Nephron (organoid): ENCODE data around the gene MMP2.

Experiments
- H3K27ac Mint-ChIP-seq, 3 experiments: 2 replicates each; pipeline ENCODE4 v1.8.0; 2020; ENCODE audit warnings: mixed read lengths in 3 of 3, mild to moderate bottlenecking in 2 of 3, moderate library complexity in 1 of 3
- H3K27me3 Mint-ChIP-seq: 2 replicates; pipeline ENCODE4 v1.8.0; 2021; ENCODE audit warnings: low read depth, mild to moderate bottlenecking, moderate library complexity, mixed read lengths
- H3K36me3 Mint-ChIP-seq: 2 replicates; pipeline ENCODE4 v1.8.0; 2020; ENCODE audit warnings: low read depth, mixed read lengths
- H3K4me1 Mint-ChIP-seq: 2 replicates; pipeline ENCODE4 v1.8.0; 2020; ENCODE audit warnings: mixed read lengths
- H3K4me3 Mint-ChIP-seq, 3 experiments: 2 replicates each; pipeline ENCODE4 v1.8.0; 2020; ENCODE audit warnings: mild to moderate bottlenecking in 3 of 3, mixed read lengths in 3 of 3, moderate library complexity in 2 of 3
- H3K9me3 Mint-ChIP-seq: 2 replicates; pipeline ENCODE4 v1.8.0; 2020; ENCODE audit warnings: mixed read lengths
- TF ChIP-seq, protein P1 (sequence below), 3 experiments: fragments of 200-600 bp; sonication (generic); IDR thresholded peaks; one replicate each; pipeline ENCODE4 v1.5.0; 2021; ENCODE audit warnings: antibody characterized with exemption in 3 of 3; ENCODE audit not compliant: unreplicated experiment in 3 of 3

MMP2 gene

DNA sequence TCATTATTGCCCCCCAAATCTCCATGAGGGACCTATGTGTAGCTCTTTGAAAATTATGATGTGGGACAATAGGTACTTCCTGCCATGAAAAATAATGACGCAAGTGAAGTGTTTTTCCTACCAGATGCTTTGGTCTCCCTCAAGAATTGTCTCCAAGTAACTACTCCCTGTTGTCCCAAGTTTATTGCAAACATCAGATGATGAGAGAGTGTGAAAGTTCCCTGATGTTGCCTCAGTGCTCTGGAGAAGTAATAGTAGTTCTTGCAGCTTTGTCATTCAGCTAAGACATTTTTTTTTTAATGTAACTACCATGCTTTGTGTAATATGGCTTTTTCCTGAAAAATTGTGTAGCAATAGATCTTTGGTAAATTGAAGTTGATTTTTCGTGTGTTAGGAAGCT lies 50.0 kb downstream of the MMP2 start:
- Mint-ChIP-seq H3K4me1 (no peaks in the 10 kb centered on the region), H3K9me3 (no peaks in the 10 kb centered on the region), H3K36me3 (no peaks in the 10 kb centered on the region), H3K27me3 (no peaks in the 10 kb centered on the region), H3K4me3 (no peak overlapping the region), H3K27ac (no peak overlapping the region)
- TF ChIP-seq, protein P1, sequence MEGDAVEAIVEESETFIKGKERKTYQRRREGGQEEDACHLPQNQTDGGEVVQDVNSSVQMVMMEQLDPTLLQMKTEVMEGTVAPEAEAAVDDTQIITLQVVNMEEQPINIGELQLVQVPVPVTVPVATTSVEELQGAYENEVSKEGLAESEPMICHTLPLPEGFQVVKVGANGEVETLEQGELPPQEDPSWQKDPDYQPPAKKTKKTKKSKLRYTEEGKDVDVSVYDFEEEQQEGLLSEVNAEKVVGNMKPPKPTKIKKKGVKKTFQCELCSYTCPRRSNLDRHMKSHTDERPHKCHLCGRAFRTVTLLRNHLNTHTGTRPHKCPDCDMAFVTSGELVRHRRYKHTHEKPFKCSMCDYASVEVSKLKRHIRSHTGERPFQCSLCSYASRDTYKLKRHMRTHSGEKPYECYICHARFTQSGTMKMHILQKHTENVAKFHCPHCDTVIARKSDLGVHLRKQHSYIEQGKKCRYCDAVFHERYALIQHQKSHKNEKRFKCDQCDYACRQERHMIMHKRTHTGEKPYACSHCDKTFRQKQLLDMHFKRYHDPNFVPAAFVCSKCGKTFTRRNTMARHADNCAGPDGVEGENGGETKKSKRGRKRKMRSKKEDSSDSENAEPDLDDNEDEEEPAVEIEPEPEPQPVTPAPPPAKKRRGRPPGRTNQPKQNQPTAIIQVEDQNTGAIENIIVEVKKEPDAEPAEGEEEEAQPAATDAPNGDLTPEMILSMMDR (IDR thresholded peaks at IDR 0.05; ENCODE audit: unreplicated experiment in 3 of 3) = no peak

DNA sequence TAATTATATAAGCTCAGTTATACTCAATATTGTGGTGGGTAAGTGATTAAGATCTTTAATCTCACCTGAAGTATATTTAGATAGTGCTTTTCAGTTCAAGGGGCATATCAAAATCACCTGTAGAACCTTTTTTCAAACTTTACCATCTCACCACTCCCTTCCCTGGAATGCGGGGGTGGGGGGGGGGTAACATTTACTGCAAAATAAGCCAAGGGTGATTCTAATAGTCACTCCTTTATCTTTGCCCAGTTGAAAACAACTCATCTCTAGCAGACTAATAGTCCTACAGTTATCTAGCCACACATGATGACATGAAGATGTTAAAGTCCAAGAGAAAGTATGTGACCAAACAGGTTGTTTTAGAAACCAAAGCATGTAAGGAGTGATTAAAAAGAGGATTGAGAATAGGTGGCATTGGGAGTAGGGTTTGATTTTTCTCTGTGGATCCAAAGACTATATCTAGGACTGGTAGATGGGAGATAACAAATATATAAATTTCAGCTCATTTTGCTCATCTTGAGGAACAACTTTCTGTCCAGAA lies 51.4 kb downstream of the MMP2 start:
- no peak overlapping the region for H3K27ac Mint-ChIP-seq
- H3K4me1 Mint-ChIP-seq = no peaks in the 10 kb centered on the region
- no peaks in the 10 kb centered on the region for H3K27me3 Mint-ChIP-seq
- TF ChIP-seq, protein P1 (IDR thresholded peaks at IDR 0.05; ENCODE audit: unreplicated experiment in 3 of 3) = no peak
- no peaks in the 10 kb centered on the region for H3K9me3 Mint-ChIP-seq
- H3K4me3 Mint-ChIP-seq = no peak overlapping the region
- H3K36me3 Mint-ChIP-seq = no peaks in the 10 kb centered on the region

DNA sequence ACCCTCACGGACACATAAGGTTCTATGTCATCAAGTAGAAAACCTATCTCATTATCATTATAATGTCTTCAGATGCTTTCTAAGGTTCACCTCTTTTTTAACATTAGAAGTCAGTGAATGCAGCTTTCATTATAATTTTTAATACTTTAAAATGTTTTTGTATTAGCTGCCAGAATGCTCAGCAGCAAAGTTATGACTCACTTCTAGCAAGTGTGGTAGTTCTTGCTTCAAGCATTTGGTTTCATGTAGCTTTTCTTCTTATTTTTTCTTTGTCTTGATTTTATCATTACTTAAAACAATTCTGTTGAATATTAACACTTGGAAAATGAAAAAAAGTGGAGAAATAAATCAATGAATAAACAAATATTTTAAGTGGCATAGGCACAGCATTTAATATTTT lies 53.2 kb downstream of the MMP2 start:
- no peaks in the 10 kb centered on the region for H3K9me3 Mint-ChIP-seq
- H3K36me3 Mint-ChIP-seq = no peaks in the 10 kb centered on the region
- TF ChIP-seq, protein P1 (IDR thresholded peaks at IDR 0.05; ENCODE audit: unreplicated experiment in 3 of 3) = no peak
- H3K27me3 Mint-ChIP-seq = no peaks in the 10 kb centered on the region
- no peak overlapping the region for H3K27ac Mint-ChIP-seq
- no peaks in the 10 kb centered on the region for H3K4me1 Mint-ChIP-seq
- H3K4me3 Mint-ChIP-seq = no peak overlapping the region

DNA sequence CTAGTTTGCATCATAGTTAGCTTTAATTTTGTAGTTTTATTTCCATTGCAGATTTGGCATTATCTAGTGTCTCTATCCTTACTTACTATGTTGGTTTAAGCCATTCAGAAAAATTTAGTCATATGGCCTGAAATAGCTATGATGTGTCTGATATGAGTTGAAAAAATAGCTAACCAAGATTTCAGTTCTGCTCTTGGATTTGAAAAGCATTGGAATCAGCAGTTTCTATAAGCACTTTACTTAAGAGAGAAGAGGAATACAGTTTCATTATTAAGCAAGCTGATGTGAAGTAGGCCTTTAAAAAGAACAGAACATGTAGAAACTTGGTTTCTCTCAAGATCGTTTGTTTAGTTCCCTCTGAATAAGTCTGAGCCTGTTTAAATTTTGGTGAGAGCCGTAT lies 55.8 kb downstream of the MMP2 start:
- H3K27me3 Mint-ChIP-seq = no peaks in the 10 kb centered on the region
- H3K4me3 Mint-ChIP-seq = no peak overlapping the region
- peaks cover 4% of the 10 kb centered on the region for H3K4me1 Mint-ChIP-seq
- H3K9me3 Mint-ChIP-seq = no peaks in the 10 kb centered on the region
- H3K27ac Mint-ChIP-seq = no peak overlapping the region
- TF ChIP-seq, protein P1 (IDR thresholded peaks at IDR 0.05; ENCODE audit: unreplicated experiment in 3 of 3) = no peak
- no peaks in the 10 kb centered on the region for H3K36me3 Mint-ChIP-seq

DNA sequence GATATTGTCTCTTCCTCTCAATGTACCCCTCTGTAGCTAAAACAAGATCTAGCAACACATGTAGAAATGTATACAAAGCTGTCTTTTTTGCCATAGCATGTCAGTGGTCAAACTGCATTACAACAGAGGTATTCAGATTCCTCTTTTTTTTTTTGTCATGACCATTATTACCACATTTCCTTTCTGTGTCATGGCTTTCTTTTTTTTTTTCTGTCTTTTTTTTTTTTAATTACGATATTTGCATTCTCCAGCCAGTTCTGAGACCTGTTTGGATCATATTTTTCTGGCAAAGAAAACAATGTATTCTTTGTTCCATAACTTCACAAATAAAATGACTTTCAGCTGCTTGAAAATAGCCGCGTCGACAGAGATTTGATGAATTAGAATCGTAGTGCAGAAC lies 60.1 kb downstream of the MMP2 start:
- Mint-ChIP-seq H3K27me3 (no peaks in the 10 kb centered on the region), H3K36me3 (no peaks in the 10 kb centered on the region), H3K9me3 (no peaks in the 10 kb centered on the region), H3K4me3 (no peak overlapping the region), H3K4me1 (peaks cover 4% of the 10 kb centered on the region), H3K27ac (peak overlapping the region in 1 of 3 experiments; percentile 40)
- TF ChIP-seq, protein P1 (IDR thresholded peaks at IDR 0.05; ENCODE audit: unreplicated experiment in 3 of 3) = no peak

DNA sequence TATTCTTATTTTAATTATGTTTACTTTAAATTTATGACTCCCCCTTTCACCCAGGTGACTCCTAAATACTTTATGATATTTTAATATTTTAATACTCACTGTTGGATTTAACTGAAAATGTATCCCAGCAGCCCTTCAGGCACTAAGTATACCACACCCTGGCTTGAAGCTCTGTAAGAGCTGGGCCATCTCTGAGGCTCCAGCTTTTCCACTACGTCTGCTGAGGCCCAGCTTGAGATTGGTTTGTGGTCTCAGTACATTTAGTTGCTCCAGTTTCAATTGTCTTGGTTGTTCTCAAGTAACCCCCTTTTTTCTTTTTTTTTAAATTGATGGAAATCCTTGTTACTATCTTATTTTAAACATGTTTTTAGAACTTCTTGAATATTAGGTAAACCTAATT lies 60.5 kb downstream of the MMP2 start:
- no peak overlapping the region for H3K27ac Mint-ChIP-seq
- H3K27me3 Mint-ChIP-seq = no peaks in the 10 kb centered on the region
- no peak overlapping the region for H3K4me3 Mint-ChIP-seq
- TF ChIP-seq, protein P1 (IDR thresholded peaks at IDR 0.05; ENCODE audit: unreplicated experiment in 3 of 3) = no peak
- H3K9me3 Mint-ChIP-seq = no peaks in the 10 kb centered on the region
- peaks cover 4% of the 10 kb centered on the region for H3K4me1 Mint-ChIP-seq
- H3K36me3 Mint-ChIP-seq = no peaks in the 10 kb centered on the region
